Measurements from ENCODE around the gene HAUS8.

DNA sequence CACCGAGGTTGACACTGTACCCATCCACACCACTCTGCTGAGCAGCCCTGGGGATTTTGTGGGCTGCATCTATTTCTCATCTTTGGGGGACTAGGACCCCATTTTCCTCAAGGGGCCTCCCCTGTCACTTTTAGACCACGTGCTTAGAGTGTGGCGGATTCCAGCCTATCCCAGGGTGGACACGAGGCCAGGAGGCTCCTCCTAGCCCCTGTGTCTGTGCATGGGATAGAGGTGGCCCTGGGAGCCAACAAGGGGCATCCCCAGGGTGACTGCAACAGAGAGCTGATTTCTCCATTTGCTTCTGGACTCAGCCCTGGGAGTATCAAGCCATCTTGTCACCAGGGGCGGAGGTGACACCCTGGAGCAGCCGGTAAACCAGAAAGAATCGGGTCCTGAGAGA, 72.8 kb downstream of the HAUS8 start:
- TF ChIP-seq CTCF (IDR thresholded peaks at IDR 0.05) (no peak), POLR2A (IDR thresholded peaks at IDR 0.05) (no peak)
